HG02588 (cell line): Measurements from ENCODE around the gene CTNNBL1.

Experiments
- ATAC-seq: cut with Tn5 transposase; IDR thresholded peaks from one replicate; pipeline ENCODE4 v1.9.1; 2021; ENCODE audit warnings: mild to moderate bottlenecking, moderate library complexity; ENCODE audit not compliant: unreplicated experiment

The CTNNBL1 gene

DNA sequence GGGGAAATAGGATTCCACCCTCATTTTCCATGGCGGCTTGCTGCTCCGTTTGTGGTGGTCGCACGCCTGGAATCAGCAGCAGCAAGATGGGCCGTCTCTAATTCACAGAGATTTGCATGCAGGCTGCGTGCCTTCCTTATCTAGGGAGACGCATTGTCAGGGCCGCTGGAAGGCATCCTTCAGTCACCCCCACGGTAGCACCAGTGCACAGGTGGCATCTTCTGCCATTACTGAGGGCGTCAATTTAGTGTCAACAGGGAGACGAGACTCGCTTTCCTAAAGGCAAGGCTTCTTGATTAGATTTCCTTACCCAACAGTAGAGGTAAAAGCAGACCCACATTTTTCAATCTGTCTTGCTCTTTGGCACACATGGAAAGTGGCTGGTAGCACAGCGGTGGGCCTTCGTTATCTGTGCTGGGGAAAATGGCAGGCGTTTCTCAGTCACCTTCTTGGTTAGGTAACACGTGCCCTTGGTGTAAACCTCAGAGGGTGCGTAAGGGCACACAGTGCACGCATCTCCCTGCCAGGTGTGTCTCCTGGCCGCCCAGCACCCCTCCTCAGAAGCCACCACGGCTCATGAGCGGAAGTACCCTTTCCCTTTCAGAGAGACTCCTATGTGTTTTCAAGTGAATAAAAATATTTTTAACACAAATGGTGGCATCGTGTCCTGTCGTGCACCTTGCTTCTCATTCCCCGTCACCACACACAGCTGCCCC is 181.8 kb downstream of the CTNNBL1 start:
- no peak for ATAC-seq

DNA sequence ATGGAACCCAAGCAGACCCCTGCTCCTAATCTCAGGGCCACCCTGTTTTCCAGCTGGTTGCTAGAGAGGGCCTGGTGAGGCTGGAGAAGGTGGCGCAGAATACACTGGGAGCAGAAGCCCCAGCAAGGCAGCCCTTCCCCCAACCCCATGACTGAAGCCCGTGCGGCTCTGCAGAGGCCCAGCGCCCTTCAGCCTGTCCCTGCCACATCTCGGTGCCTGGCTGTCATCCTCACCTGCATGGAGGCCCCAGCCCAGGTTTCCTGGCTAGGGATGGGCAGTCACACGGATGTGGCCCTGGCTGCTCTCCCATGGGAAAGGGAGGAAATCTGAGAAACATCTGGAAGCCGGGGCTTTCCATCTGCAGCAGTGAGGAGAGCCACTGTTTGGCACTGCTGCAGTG is 183.0 kb downstream of the CTNNBL1 start:
- no peak for ATAC-seq

DNA sequence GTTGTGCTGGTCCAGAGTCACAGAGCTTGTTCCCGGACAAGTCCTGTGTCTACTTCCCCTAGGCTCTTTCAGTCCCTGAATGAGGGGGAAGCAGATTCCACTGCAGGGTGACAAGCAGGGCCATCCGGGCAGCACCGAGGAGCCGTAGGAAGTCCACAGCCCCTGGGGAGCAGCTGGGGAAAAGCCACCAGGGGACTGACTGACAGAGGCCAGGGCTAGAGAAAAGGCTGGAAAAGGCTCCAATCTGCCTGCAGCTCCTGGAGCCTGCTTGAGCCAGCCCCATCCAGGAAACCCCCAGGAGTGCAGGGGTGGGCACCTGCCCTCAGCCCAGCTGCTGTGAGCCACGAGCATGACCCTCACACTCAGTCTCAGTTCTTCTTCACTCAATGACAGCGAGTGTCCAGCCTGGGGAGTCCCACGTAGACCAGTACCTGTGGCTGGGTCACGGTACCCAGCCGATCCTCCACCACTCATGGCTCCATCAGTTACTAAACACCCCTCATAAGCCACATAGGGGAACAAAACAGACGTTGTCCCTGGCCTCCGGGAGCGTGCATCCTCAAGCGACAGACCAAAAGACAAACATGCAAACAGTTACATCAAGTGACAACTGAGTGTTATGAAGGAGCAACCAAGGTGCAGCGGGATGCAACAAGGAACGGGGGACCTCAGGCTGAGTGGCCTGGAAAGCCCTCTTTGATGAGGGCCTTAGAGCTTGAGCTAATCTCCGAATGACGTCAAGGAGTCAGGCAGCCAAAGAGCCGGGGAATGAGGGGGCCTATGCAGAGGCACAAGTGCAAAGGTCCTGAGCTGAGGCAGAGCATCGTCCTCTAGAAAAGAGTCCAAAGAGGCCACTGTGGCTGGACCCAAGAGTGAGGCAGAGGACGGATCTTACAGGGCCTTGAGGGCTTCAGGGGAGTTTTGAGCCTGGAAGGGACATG is 184.3 kb downstream of the CTNNBL1 start:
- ATAC-seq = no peak

DNA sequence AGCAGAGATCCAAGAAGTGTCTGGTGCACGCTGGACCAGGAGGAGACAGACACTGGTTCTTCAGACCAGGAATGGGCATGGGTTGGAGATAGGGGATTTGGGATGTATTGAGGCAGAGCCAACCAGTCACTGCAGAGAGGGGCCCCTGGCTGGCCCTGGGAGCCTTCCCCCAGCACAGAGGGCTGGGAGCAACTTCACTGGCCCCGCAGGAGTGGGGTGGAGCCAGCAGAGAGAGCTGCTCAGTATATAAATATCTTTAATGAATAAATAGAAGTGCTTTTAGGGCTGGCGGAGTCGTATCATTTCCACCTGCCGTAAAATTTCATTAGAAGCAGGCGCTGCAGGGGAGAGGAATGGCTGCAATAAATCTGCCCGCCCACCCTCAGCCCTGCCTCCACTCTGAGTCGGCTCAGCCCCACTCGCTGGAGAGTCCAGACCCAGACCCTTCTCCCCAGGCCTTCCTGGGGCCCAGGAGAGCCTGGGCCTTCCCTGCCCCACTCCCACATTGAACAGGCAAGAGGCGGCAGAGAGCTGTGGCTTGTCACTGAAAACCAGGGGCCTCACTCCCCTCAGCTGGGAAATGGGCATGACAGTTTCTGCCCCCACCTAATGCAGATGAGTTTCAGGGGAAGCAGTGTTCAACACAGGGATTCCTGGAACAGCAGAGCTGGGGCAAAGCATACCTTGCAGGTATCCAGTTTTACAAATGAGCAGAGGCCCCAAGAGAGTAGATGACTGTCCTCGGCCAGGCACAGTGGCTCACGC is 185.2 kb downstream of the CTNNBL1 start:
- ATAC-seq = no peak

DNA sequence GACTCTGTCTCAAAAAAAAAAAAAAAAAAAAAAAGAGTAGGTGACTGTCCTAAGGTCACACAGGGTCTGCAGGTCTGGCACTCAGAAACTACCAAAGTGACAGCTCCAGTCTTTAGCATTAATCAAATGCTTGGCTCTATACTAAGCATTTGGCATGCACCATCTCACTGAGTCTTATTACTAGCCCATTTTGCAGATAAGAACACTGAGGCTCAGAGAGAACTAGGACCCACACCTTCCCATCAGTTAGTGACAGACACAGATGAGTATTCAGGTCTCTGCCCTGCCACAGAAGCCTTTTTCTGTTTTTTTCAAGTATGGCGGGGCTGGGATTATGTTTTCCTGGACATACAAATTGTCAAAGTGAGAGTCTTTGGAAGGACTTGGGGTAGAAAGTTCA is 186.0 kb downstream of the CTNNBL1 start:
- no peak for ATAC-seq

DNA sequence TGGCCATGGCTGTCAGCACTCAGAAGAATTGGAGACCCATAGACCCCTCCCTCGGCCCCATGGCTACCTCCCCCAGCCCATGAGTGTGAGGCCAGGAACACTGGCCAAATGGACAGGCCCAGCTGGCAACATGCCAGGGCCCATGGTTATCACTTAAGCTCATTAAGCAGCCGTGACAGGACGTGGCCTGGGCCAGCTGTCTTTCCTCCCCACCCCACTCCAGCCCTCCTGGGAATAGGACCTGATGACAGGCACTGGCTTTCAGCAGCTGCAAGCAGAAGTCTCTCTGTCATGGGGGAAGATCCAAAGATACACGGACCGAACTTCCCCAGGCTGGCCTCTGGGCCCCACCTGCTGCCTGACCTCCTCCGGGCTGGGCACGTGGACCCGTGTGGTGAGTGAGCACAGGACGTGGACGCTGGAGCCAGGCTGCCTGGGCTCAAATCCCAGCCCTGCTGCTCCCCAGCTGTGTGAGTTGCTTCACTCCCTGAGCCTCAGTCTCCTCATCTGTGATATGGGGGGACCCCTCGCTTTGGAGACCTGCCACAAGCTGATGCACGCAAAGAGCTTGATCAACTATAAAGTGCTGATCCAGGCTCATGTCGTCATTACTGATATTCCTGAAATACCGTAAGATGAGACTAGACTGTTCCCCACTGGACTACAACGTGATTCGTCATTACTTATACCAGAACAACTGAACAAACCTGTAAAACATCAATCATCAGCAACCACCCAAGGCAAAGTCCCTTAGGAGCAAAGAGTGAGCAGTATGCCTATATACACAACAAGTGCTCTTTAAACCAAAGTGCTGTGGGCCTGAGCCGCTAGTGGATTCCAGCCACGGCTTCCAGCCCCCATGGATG is 187.1 kb downstream of the CTNNBL1 start:
- no peak for ATAC-seq

DNA sequence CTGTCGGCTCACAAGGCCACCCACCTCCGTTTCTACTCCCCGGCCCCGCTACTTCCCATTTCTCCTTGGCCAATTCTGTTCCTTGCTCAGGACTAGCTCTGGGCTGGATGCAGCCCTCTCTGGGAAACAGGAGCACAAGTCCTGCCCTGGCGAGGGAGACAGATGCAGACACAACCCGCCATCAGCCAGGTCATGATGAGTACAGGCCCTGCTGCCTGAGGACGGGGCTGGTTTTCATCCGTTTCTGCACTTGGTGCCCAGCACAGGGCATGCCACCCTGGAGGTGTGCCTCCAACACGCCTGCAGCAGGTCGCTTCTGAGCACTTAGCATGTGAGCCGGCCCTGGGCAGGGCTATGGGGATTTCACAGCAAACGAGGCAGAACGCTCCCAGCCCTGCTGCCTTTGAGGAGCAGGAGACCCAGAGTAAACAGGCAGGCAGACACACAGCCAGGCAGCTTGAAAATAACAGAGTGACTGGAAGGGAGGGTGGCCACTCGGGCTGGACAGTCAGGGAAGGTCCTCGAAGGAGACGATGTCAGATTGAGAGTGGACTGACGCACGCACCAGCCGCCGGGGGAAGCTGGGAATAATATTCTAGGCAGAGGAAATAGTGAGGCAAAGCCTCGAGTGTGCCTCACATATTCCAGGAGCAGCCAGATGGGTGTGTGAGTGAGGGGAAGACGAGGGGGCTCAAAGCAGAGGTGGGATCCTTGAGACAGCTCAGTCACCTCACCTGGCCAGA is 187.9 kb downstream of the CTNNBL1 start:
- ATAC-seq = no peak

DNA sequence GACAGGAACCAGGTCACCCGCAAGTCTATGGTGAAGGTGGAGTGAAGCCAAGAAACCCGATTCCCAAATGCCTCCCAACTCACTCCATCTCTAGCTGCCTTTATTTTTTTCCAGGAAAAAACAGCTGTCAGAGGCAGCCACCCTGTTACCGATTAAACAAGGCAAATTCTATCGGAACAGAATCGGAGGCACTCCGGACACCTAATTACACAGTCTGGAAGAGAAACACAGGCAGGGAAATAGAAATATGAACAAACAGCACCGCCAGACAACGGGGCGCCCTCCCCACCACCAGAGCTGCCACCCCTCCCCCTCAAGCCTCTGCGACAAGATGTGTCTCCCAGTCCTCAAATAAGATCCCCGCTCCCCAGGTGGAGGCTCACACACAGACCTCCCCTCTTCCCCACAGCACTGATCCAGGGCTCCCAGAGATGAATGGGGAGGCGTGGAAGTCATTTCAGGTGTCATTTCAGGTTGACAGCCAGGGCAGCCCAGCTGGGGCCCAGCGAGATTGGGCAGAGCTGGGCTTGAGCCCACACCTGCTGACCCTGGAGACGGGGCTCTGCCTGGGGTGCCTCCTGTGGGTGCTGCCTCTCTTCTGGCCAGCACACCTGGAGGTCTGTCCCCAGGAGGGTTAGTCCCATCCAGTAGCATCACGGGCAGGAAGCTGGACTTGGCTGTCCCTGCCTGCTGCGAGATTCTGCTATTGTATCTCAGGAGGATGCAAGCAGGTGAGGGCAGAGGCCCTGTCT is 189.3 kb downstream of the CTNNBL1 start:
- no peak for ATAC-seq

DNA sequence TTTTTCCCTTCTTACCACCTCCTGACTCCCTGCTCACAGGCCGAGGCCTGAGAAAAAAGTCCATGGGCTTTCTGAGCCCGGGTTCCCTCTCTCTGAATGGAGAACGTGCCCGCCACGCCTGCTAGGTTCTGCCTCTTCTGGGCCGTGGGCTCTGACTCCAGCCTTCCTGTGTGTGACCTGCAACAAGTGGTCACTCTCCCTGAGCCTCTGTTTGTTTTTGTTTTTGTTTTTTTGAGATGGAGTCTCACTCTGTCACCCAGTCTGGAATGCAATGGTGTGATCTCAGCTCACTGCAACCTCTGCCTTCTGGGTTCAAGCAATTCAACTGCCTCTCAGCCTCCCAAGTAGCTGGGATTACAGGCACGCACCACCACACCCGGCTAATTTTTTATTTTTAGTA is 191.2 kb downstream of the CTNNBL1 start:
- ATAC-seq = no peak

DNA sequence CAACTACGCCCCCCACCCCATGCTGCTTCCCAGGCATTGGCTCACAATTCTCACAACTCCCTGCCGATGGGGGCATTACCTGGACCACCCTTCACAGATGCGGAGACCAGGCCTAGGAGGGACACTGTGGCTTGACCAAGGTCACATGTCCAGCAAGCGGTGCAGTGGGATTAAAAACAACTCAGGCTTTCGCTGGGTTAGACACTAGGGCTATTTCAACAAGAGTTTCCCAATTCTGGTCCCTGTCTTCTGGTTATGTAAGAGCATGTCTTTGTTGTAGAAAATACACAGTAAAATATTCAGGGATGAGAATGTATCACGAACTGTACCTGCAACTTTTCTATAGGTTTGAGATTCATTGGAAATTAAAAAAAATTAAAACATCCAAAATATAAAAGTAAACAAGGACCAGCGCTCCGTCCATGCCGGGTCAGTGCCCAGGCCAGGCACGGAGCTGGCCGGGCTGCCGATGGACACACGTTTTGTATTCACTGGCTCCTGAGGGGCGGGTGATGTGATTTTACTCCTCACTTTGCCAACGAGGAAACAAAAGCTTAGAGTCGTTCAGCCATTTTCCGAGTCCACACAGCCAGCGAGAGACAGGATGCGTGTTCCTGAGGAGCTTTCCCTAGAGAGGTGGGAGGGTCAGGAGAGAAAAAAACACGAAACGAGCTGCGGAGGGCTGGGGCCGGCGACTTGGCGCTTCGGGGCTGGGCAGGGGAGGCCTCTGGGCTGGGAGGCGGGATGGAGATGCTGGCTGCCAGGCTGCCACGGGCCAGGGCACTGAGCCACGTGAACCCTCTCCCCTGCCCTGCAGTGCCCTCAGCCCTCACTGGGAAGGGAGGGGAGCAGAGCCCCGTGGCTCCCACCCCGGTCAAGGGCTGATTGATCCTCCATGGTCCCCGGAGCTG is 192.0 kb downstream of the CTNNBL1 start:
- ATAC-seq = no peak

DNA sequence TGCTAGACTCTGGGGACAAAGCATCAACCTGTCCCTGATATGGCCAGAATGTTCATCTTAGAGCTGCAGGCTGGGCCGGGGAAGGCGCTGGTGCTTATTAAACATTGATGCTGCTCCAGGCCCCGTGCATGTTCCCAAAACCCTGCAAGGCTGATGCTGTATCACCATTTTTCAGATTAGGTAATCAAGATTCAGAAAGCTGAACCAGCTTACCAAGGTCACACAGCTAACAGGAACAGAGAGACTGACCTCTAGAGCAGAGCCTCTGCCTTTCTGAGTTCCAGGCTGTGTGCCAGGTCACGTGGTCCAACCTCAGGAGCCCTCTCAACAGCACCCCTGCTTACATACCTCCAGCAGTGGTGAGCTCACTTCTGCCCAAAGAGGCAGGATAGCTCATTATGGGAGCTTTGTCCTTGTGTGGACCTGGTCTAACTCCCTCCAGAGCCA is 193.0 kb downstream of the CTNNBL1 start:
- no peak for ATAC-seq

DNA sequence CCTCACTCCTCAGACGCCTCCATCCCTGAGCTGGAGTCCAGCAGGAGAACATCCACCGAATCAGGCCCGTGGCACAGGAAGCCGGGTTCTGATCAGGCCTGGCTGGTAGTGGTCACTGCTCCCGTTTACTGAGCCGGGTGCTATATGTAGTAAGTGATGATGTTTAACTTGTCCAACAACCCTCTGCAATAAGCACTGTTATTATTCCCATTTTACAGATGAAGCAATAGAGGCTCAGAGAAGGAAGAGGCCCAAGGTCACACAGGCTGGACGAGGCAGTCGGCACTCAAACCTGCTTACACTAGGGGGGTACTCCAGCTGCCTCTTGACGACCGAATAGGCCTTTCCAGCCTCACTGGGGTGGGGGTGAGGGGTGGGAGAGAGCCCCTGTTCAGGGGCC is 194.8 kb downstream of the CTNNBL1 start:
- no peak for ATAC-seq

DNA sequence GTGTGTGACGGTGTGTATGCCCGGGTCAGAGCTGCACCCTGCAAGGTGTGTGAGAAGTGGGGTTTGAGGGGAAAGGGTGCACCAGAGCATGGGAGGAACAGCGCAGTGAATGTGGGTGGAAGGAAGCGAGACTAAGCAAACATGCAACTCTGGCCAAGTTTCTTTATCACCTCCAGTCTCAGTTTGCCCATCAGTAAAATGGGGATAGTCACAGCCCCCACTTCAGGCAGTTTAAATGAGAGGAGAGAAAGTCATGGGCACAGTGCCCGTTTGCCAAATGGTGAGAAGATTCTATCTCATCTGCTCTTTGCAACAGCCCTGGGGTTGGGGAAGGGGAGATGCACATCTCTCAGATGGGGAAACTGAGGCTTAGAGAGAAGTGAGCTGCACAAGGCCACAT is 196.3 kb downstream of the CTNNBL1 start:
- ATAC-seq = no peak

DNA sequence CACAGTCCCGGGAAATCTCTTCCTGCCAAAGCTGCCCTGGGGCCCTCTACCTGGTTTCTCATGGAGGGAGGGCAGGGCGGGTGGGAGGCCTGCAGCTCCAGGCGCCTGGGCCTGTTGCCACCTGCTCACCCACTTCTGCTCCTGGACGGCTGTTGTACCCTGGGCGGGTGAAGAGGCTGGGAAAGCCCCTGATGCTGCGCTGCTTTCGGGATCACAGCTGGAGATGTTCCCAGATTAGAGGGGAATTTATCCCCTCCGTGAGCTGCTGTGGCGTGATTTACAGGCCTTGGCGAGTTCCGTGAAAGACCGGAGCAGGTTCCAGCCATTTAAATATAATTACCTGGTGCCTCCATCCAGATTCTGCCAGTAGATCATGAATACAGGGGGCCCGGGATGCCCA is 196.8 kb downstream of the CTNNBL1 start:
- no peak for ATAC-seq

DNA sequence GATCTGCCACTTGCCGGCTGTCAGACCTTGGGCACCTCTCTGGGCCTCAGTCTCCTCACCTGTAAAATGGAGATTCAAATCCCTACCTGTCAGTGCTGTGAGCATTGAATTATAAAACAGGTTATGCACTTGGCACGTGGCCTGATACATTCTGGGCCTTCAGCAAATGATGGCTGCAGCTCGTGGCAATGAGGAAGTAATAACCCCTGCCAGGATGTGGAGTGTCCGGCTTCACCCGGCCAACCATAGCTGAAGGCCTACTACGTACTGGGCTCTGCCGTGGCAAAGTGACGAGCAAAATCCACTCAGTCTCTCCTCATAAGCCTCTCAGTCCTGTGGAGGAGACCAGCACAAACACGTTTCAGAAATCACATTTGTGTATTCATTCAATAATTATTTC is 198.2 kb downstream of the CTNNBL1 start:
- no peak for ATAC-seq

DNA sequence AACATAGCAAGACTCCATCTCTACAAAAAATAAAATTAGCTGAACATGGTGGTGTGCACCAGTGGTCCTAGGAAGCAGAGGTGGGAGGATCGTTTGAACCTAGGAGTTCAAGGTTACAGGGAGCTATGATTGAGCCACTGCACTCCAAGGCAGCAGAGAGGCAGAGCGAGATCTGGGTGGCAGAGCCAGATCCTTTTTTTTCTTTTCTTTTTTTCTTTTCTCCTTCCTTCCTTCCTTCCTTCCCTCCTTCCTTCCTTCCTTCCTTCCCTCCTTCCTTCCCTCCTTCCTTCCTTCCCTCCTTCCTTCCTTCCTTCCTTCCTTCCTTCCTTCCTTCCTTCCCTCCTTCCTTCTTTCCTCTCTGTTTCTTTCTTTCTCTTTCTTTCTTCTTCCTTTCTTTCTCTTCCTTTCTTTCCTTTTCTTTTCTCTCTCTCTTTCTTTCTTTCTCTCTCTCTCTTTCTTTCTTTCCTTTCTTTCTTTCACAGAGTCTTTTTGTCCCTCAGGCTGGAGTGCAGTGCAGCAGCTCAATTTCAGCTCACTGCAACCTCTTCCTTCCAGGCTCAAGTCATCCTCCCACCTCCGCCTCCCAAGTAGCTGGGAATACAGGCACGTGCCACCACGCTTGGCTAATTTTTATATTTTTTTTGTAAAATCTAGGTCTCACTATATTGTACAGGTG is 199.9 kb downstream of the CTNNBL1 start:
- ATAC-seq = no peak

DNA sequence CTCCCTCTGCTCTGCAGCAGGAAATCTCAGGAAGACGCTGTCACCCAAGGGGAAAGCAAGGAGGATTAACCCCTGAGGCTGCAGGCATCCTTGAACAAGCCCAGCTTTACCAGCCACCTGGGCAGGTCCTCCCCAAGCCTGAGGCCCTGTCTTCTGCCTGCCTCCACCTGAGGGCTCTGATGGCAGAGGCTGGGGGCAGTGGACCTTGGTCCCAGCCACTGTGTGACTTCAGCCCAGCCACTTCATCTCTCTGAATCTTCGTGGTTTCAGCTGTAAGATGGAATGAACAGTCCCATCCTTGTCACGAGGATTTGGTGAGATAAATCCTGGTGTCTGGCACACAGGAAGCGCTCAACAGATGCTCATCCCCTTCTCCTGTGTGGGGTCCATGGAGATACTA is 200.6 kb downstream of the CTNNBL1 start:
- no peak for ATAC-seq
